Measurements from ENCODE around the gene RBBP5.

The RBBP5 gene

GRCh38 chr1:205061665-205062069, 60.1 kb downstream of the RBBP5 start:
- Histone ChIP-seq H3K27me3 (ENCODE audit: control insufficient read depth in 5 of 5, insufficient read depth in 4 of 5, low read length in 5 of 5) (no peaks in the 10 kb centered on the region), H3K9ac (ENCODE audit: low read length in 5 of 5) (no peak overlapping the region), H3K4me1 (ENCODE audit: control insufficient read depth in 5 of 5, insufficient read depth in 5 of 5, low read length in 5 of 5) (peaks cover 0 to 19% (median 8%) of the 10 kb centered on the region in 5 donors), H3K4me3 (ENCODE audit: low read depth in 1 of 5, low read length in 5 of 5) (no peak overlapping the region), H3K27ac (ENCODE audit: low read depth, low read length) (no peak overlapping the region), H3K36me3 (ENCODE audit: control insufficient read depth in 5 of 5, insufficient read depth in 5 of 5, low read length in 5 of 5) (no peaks in the 10 kb centered on the region), H3K9me3 (ENCODE audit: control insufficient read depth in 5 of 5, low read length in 5 of 5) (no peaks in the 10 kb centered on the region)

GRCh38 chr1:205061227-205061626, 60.6 kb downstream of the RBBP5 start:
- Histone ChIP-seq H3K9me3 (ENCODE audit: control insufficient read depth in 5 of 5, low read length in 5 of 5) (no peaks in the 10 kb centered on the region), H3K4me3 (ENCODE audit: low read depth in 1 of 5, low read length in 5 of 5) (no peak overlapping the region), H3K27me3 (ENCODE audit: control insufficient read depth in 5 of 5, insufficient read depth in 4 of 5, low read length in 5 of 5) (no peaks in the 10 kb centered on the region), H3K9ac (ENCODE audit: low read length in 5 of 5) (no peak overlapping the region), H3K36me3 (ENCODE audit: control insufficient read depth in 5 of 5, insufficient read depth in 5 of 5, low read length in 5 of 5) (no peaks in the 10 kb centered on the region), H3K4me1 (ENCODE audit: control insufficient read depth in 5 of 5, insufficient read depth in 5 of 5, low read length in 5 of 5) (peaks cover 0 to 17% (median 8%) of the 10 kb centered on the region in 5 donors), H3K27ac (ENCODE audit: low read depth, low read length) (no peak overlapping the region)

GRCh38 chr1:205060746-205061145, 61.0 kb downstream of the RBBP5 start:
- Histone ChIP-seq H3K4me1 (ENCODE audit: control insufficient read depth in 5 of 5, insufficient read depth in 5 of 5, low read length in 5 of 5) (peaks cover 0 to 14% (median 8%) of the 10 kb centered on the region in 5 donors), H3K9me3 (ENCODE audit: control insufficient read depth in 5 of 5, low read length in 5 of 5) (no peaks in the 10 kb centered on the region), H3K27me3 (ENCODE audit: control insufficient read depth in 5 of 5, insufficient read depth in 4 of 5, low read length in 5 of 5) (no peaks in the 10 kb centered on the region), H3K27ac (ENCODE audit: low read depth, low read length) (no peak overlapping the region), H3K9ac (ENCODE audit: low read length in 5 of 5) (no peak overlapping the region), H3K36me3 (ENCODE audit: control insufficient read depth in 5 of 5, insufficient read depth in 5 of 5, low read length in 5 of 5) (no peaks in the 10 kb centered on the region), H3K4me3 (ENCODE audit: low read depth in 1 of 5, low read length in 5 of 5) (no peak overlapping the region)

GRCh38 chr1:205059660-205060059, 62.1 kb downstream of the RBBP5 start:
- Histone ChIP-seq H3K27me3 (ENCODE audit: control insufficient read depth in 5 of 5, insufficient read depth in 4 of 5, low read length in 5 of 5) (no peaks in the 10 kb centered on the region), H3K4me1 (ENCODE audit: control insufficient read depth in 5 of 5, insufficient read depth in 5 of 5, low read length in 5 of 5) (peaks cover 0 to 16% (median 8%) of the 10 kb centered on the region in 5 donors), H3K36me3 (ENCODE audit: control insufficient read depth in 5 of 5, insufficient read depth in 5 of 5, low read length in 5 of 5) (no peaks in the 10 kb centered on the region), H3K9me3 (ENCODE audit: control insufficient read depth in 5 of 5, low read length in 5 of 5) (no peaks in the 10 kb centered on the region), H3K4me3 (ENCODE audit: low read depth in 1 of 5, low read length in 5 of 5) (no peak overlapping the region), H3K27ac (ENCODE audit: low read depth, low read length) (no peak overlapping the region), H3K9ac (ENCODE audit: low read length in 5 of 5) (no peak overlapping the region)

- Histone ChIP-seq H3K36me3 (ENCODE audit: control insufficient read depth in 5 of 5, insufficient read depth in 5 of 5, low read length in 5 of 5) (no peaks in the 10 kb centered on the region), H3K9me3 (ENCODE audit: control insufficient read depth in 5 of 5, low read length in 5 of 5) (no peaks in the 10 kb centered on the region), H3K9ac (ENCODE audit: low read length in 5 of 5) (no peak overlapping the region), H3K4me3 (ENCODE audit: low read depth in 1 of 5, low read length in 5 of 5) (no peak overlapping the region), H3K27me3 (ENCODE audit: control insufficient read depth in 5 of 5, insufficient read depth in 4 of 5, low read length in 5 of 5) (no peaks in the 10 kb centered on the region), H3K27ac (ENCODE audit: low read depth, low read length) (no peak overlapping the region), H3K4me1 (ENCODE audit: control insufficient read depth in 5 of 5, insufficient read depth in 5 of 5, low read length in 5 of 5) (peaks cover 0 to 24% (median 17%) of the 10 kb centered on the region in 5 donors)
Observed at GRCh38 chr1:205058853-205059252, 62.9 kb downstream of the RBBP5 start.

GRCh38 chr1:205057808-205058575, 63.8 kb downstream of the RBBP5 start:
- H3K9me3 ChIP-seq (ENCODE audit: control insufficient read depth in 5 of 5, low read length in 5 of 5) = no peaks in the 10 kb centered on the region
- no peaks in the 10 kb centered on the region for H3K27me3 ChIP-seq (ENCODE audit: control insufficient read depth in 5 of 5, insufficient read depth in 4 of 5, low read length in 5 of 5)
- H3K4me3 ChIP-seq (ENCODE audit: low read depth in 1 of 5, low read length in 5 of 5) = no peak overlapping the region
- H3K4me1 ChIP-seq (ENCODE audit: control insufficient read depth in 5 of 5, insufficient read depth in 5 of 5, low read length in 5 of 5) = peaks cover 0 to 28% (median 19%) of the 10 kb centered on the region in 5 donors
- H3K36me3 ChIP-seq (ENCODE audit: control insufficient read depth in 5 of 5, insufficient read depth in 5 of 5, low read length in 5 of 5) = no peaks in the 10 kb centered on the region
- no peak overlapping the region for H3K27ac ChIP-seq (ENCODE audit: low read depth, low read length)
- no peak overlapping the region for H3K9ac ChIP-seq (ENCODE audit: low read length in 5 of 5)

- no peaks in the 10 kb centered on the region for H3K27me3 ChIP-seq (ENCODE audit: control insufficient read depth in 5 of 5, insufficient read depth in 4 of 5, low read length in 5 of 5)
Observed at GRCh38 chr1:205056956-205057568, 64.7 kb downstream of the RBBP5 start.

GRCh38 chr1:205056188-205056611, 65.6 kb downstream of the RBBP5 start:
- no peaks in the 10 kb centered on the region for H3K36me3 ChIP-seq (ENCODE audit: control insufficient read depth in 5 of 5, insufficient read depth in 5 of 5, low read length in 5 of 5)
- peaks cover 0 to 14% (median 11%) of the 10 kb centered on the region in 5 donors for H3K4me1 ChIP-seq (ENCODE audit: control insufficient read depth in 5 of 5, insufficient read depth in 5 of 5, low read length in 5 of 5)
- H3K27ac ChIP-seq (ENCODE audit: low read depth, low read length) = no peak overlapping the region
- no peak overlapping the region for H3K9ac ChIP-seq (ENCODE audit: low read length in 5 of 5)
- H3K9me3 ChIP-seq (ENCODE audit: control insufficient read depth in 5 of 5, low read length in 5 of 5) = no peaks in the 10 kb centered on the region
- H3K4me3 ChIP-seq (ENCODE audit: low read depth in 1 of 5, low read length in 5 of 5) = no peak overlapping the region
- H3K27me3 ChIP-seq (ENCODE audit: control insufficient read depth in 5 of 5, insufficient read depth in 4 of 5, low read length in 5 of 5) = no peaks in the 10 kb centered on the region

More at GRCh38 chr1:205056956-205057568, 64.7 kb downstream of the RBBP5 start:
- H3K36me3 ChIP-seq (ENCODE audit: control insufficient read depth in 5 of 5, insufficient read depth in 5 of 5, low read length in 5 of 5) = no peaks in the 10 kb centered on the region
- no peak overlapping the region for H3K4me3 ChIP-seq (ENCODE audit: low read depth in 1 of 5, low read length in 5 of 5)
- H3K9me3 ChIP-seq (ENCODE audit: control insufficient read depth in 5 of 5, low read length in 5 of 5) = no peaks in the 10 kb centered on the region
- no peak overlapping the region for H3K27ac ChIP-seq (ENCODE audit: low read depth, low read length)
- no peak overlapping the region for H3K9ac ChIP-seq (ENCODE audit: low read length in 5 of 5)
- peaks cover 0 to 22% (median 19%) of the 10 kb centered on the region in 5 donors for H3K4me1 ChIP-seq (ENCODE audit: control insufficient read depth in 5 of 5, insufficient read depth in 5 of 5, low read length in 5 of 5)

GRCh38 chr1:205054013-205054412, 67.8 kb downstream of the RBBP5 start:
- H3K27me3 ChIP-seq (ENCODE audit: control insufficient read depth in 5 of 5, insufficient read depth in 4 of 5, low read length in 5 of 5) = no peaks in the 10 kb centered on the region
- H3K36me3 ChIP-seq (ENCODE audit: control insufficient read depth in 5 of 5, insufficient read depth in 5 of 5, low read length in 5 of 5) = no peaks in the 10 kb centered on the region
- no peaks in the 10 kb centered on the region for H3K9me3 ChIP-seq (ENCODE audit: control insufficient read depth in 5 of 5, low read length in 5 of 5)
- H3K4me1 ChIP-seq (ENCODE audit: control insufficient read depth in 5 of 5, insufficient read depth in 5 of 5, low read length in 5 of 5) = peaks cover 0 to 24% (median 19%) of the 10 kb centered on the region in 5 donors
- H3K9ac ChIP-seq (ENCODE audit: low read length in 5 of 5) = no peak overlapping the region
- H3K4me3 ChIP-seq (ENCODE audit: low read depth in 1 of 5, low read length in 5 of 5) = no peak overlapping the region
- H3K27ac ChIP-seq (ENCODE audit: low read depth, low read length) = no peak overlapping the region

- Histone ChIP-seq H3K9ac (ENCODE audit: low read length in 5 of 5) (no peak overlapping the region), H3K27me3 (ENCODE audit: control insufficient read depth in 5 of 5, insufficient read depth in 4 of 5, low read length in 5 of 5) (no peaks in the 10 kb centered on the region), H3K36me3 (ENCODE audit: control insufficient read depth in 5 of 5, insufficient read depth in 5 of 5, low read length in 5 of 5) (no peaks in the 10 kb centered on the region), H3K4me3 (ENCODE audit: low read depth in 1 of 5, low read length in 5 of 5) (no peak overlapping the region), H3K27ac (ENCODE audit: low read depth, low read length) (no peak overlapping the region), H3K4me1 (ENCODE audit: control insufficient read depth in 5 of 5, insufficient read depth in 5 of 5, low read length in 5 of 5) (peaks cover 0 to 31% (median 20%) of the 10 kb centered on the region in 5 donors), H3K9me3 (ENCODE audit: control insufficient read depth in 5 of 5, low read length in 5 of 5) (no peaks in the 10 kb centered on the region)
Observed at GRCh38 chr1:205053296-205053695, 68.5 kb downstream of the RBBP5 start.
